HepG2 (cell line): ENCODE measurements around the gene TRAPPC3. TPM values are rescaled to one million over a fixed set of nuclear protein-coding genes. Genes with fewer than 3 reads are reported as not detected.

Experiments
- ATAC-seq: fragments of 200-7000 bp; cut with Tn5 transposase; 3 replicates; pipeline ENCODE4 v1.9.1; 2020; ENCODE audit warnings: mild to moderate bottlenecking, moderate library complexity
- BruUV-seq: library from RNA; stranded (reverse); fragments of 400-500 nt; replicated peaks from 2 replicates; lab custom pipeline; 2021; lab: Mats Ljungman, UMichigan
- CTCF ChIA-PET: fragments of 300-600 bp; formaldehyde crosslinking; extraction: SDS; loops from one replicate; lab custom pipeline; 2021; ENCODE audit warnings: low total read pairs, inconsistent platforms, low intra/inter-chr PET ratio; lab: Yijun Ruan, JAX
- POLR2A ChIA-PET: fragments of 350-600 bp; sonication (Branson Sonifier 250); formaldehyde crosslinking; loops from one replicate; lab custom pipeline; 2020; ENCODE audit warnings: antibody characterized with exemption, inconsistent platforms; lab: Yijun Ruan, JAX
- DNase-seq: peaks from one replicate; pipeline ENCODE4 v3.0.0-alpha.2; 2015; ENCODE audit warnings: low spot score
- FAIRE-seq: peaks from 3 replicates; lab custom pipeline; 2011; peaks lifted over from hg19 to GRCh38; lab: Jason Lieb, UNC
- H2AFZ ChIP-seq: one replicate; pipeline ENCODE4 v1.6.1; 2011; ENCODE audit warnings: low read length, inconsistent platforms
- H3K27ac ChIP-seq: fragments of 300-600 bp; 3 replicates; pipeline ENCODE4 v1.8.0; 2011; ENCODE audit warnings: mixed run types, mild to moderate bottlenecking, mixed read lengths, low read length, inconsistent platforms; ENCODE audit not compliant: insufficient read depth; ENCODE audit errors: extremely low read length
- H3K27me3 ChIP-seq, 2 experiments: fragments of 200-600 bp in 1 of 2; 2 replicates in 1 of 2; 3 replicates in 1 of 2; pipeline versions ENCODE4 v1.6.0 to v1.8.0; 2011; ENCODE audit warnings: low read length in 2 of 2, mild to moderate bottlenecking in 2 of 2, moderate library complexity in 2 of 2, inconsistent platforms in 1 of 2; ENCODE audit not compliant: insufficient read depth in 2 of 2, control insufficient read depth in 1 of 2
- H3K36me3 ChIP-seq, 2 experiments: fragments of 200-600 bp in 1 of 2; replicated peaks in 1 of 2; 2 replicates in 1 of 2; 3 replicates in 1 of 2; pipeline versions ENCODE4 v1.5.1 to v1.8.0; 2011; ENCODE audit warnings: low read length in 2 of 2, inconsistent platforms in 1 of 2; ENCODE audit not compliant: insufficient read depth in 2 of 2, control insufficient read depth in 1 of 2
- H3K4me1 ChIP-seq: 2 replicates; pipeline ENCODE4 v1.5.1; 2012; ENCODE audit warnings: low read length, inconsistent platforms; ENCODE audit not compliant: insufficient read depth
- H3K4me2 ChIP-seq: 2 replicates; pipeline ENCODE4 v1.6.0; 2011; ENCODE audit warnings: low read depth, low read length, inconsistent platforms
- H3K4me3 ChIP-seq, 3 experiments: fragments of 200-600 bp in 1 of 3; sonication (generic), shearing (Covaris generic) in 1 of 3; replicated peaks in 1 of 3; 2 replicates each; pipeline ENCODE4 v1.5.1; 2011 to 2016; ENCODE audit warnings: low read length in 3 of 3, inconsistent platforms in 2 of 3, low read depth in 2 of 3, mild to moderate bottlenecking in 2 of 3, control low read depth in 1 of 3, mixed read lengths in 1 of 3; ENCODE audit not compliant: insufficient read depth in 1 of 3
- H3K79me2 ChIP-seq: one replicate; pipeline ENCODE4 v1.6.1; 2011; ENCODE audit warnings: low read length, inconsistent platforms; ENCODE audit not compliant: insufficient read depth
- H3K9ac ChIP-seq: 2 replicates; pipeline ENCODE4 v1.6.0; 2011; ENCODE audit warnings: mild to moderate bottlenecking, low read depth, low read length, inconsistent platforms; ENCODE audit not compliant: insufficient read depth
- H3K9me3 ChIP-seq: 2 replicates; pipeline ENCODE4 v1.5.1; 2012; ENCODE audit warnings: mild to moderate bottlenecking, low read length
- H4K20me1 ChIP-seq: 2 replicates; pipeline ENCODE4 v1.6.0; 2011; ENCODE audit warnings: inconsistent platforms, mild to moderate bottlenecking, low read length, moderate library complexity; ENCODE audit not compliant: insufficient read depth
- CCAR2 ChIP-seq: fragments of 200-400 bp; formaldehyde crosslinking; optimal IDR thresholded peaks from 2 replicates; pipeline ENCODE3; 2018; ENCODE audit warnings: low read depth, mild to moderate bottlenecking, low read length, moderate library complexity
- GZF1 ChIP-seq: sonication (generic); formaldehyde crosslinking; IDR thresholded peaks from 2 replicates; pipeline ENCODE4 v1.5.1; 2020; ENCODE audit warnings: mild to moderate bottlenecking, missing genetic modification reagents
- RFX3 ChIP-seq: IDR thresholded peaks from 2 replicates; pipeline ENCODE4 v1.6.1; 2016; ENCODE audit warnings: missing biosample characterization, missing genetic modification reagents
- TFDP2 ChIP-seq: sonication (generic); formaldehyde crosslinking; IDR thresholded peaks from 2 replicates; pipeline ENCODE4 v1.4.0; 2020; ENCODE audit warnings: missing genetic modification reagents
- ZNF101 ChIP-seq: sonication (generic); formaldehyde crosslinking; IDR thresholded peaks from 2 replicates; pipeline ENCODE4 v1.4.0; 2020; ENCODE audit warnings: mild to moderate bottlenecking, low read depth, missing genetic modification reagents, borderline replicate concordance
- ZNF329 ChIP-seq: sonication (generic); formaldehyde crosslinking; IDR thresholded peaks from 2 replicates; pipeline ENCODE4 v1.9.0; 2021; ENCODE audit warnings: low read depth, mild to moderate bottlenecking, missing genetic modification reagents
- WGBS: methylation state at CpG from one replicate; pipeline ENCODE4 v1.1.6; 2017; ENCODE audit warnings: low lambda C conversion rate; 5-methylcytosine and 5-hydroxymethylcytosine counted together
- in situ Hi-C: cut with HindIII; loops from 2 replicates; pipeline ENCODE4 v1.10.0; 2017; ENCODE audit warnings: low pct_unique_long_range_greater_than_20kb; ENCODE audit not compliant: extremely low pct_ligation_motif_present
- intact Hi-C: fragments of 100-400 bp; cut with micrococcal nuclease; formaldehyde crosslinking; loops from one replicate; pipeline ENCODE4 v1.10.0; 2022; ENCODE audit not compliant: unreplicated experiment
- polyA plus RNA-seq, 8 experiments: library from polyadenylated mRNA; depleted of rRNA in 3 of 8; stranded (reverse) in 7 of 8; unstranded in 1 of 8; fragments of >200 nt; fragmentation: Illumina TruSeq in 4 of 8; extraction: Trizol in 4 of 8; gene quantifications; 2 replicates each; pipeline versions ENCODE4 v1.2.1 to v1.2.3, GENCODE V29; 2011 to 2016; ENCODE audit warnings: low read depth in 4 of 8, missing spikeins in 1 of 8, mixed read lengths in 1 of 8; ENCODE audit not compliant: insufficient read depth in 1 of 8
- total RNA-seq, 5 experiments: library from RNA; depleted of rRNA; stranded (reverse); fragments of >200 nt; fragmentation: Illumina TruSeq; extraction: Trizol; gene quantifications; 2 replicates each; pipeline ENCODE4 v1.2.3, GENCODE V29; 2016; ENCODE audit warnings: low read depth in 1 of 5
- TF ChIP-seq, protein P1 (sequence below): IDR thresholded peaks from 2 replicates; pipeline ENCODE4 v1.6.1; 2016; ENCODE audit warnings: mild to moderate bottlenecking, missing biosample characterization, missing genetic modification reagents
- TF ChIP-seq, protein P2 (sequence below): sonication (generic); formaldehyde crosslinking; IDR thresholded peaks from 2 replicates; pipeline ENCODE4 v1.5.0; 2020; ENCODE audit warnings: mild to moderate bottlenecking, missing genetic modification reagents

TRAPPC3 gene
- total and polyA plus RNA-seq, 2 of the 13 experiments (the other 11 are each of a cell fraction or from before 2014, with no cell fraction given) = 53.7 to 62.4 TPM

GRCh38 chr1:36165145-36165544 lies 15.9 kb upstream of the TRAPPC3 start:
- in situ Hi-C loops (no loop called here), intact Hi-C loops (no loop called here)
- Histone ChIP-seq H3K27me3 (no peaks in the 10 kb centered on the region), H3K4me2 (no peak overlapping the region), H3K9me3 (no peaks in the 10 kb centered on the region), H3K27ac (no peak overlapping the region), H3K79me2 (no peaks in the 10 kb centered on the region), H3K9ac (no peak overlapping the region), H3K36me3 (0 out of 5 replicates have a peak, but pooled peaks cover 0 to 1% of the 10 kb centered on the region in 2 experiments), H3K4me1 (peaks cover 17% of the 10 kb centered on the region), H2AFZ (no peak overlapping the region), H4K20me1 (no peaks in the 10 kb centered on the region), H3K4me3 (no peak overlapping the region)
- no TSS peak for BruUV-seq
- no peak for DNase-seq
- FAIRE-seq = no peak
- ChIA-PET POLR2A (no interaction called here), CTCF (no interaction called here)
- WGBS = 100% methylated on average over 1 of the region's 1 CpG
- ATAC-seq = no peak
- TF ChIP-seq ZNF101 (CRISPR knock-in tag) (no peak), ZNF329 (CRISPR knock-in tag) (no peak), TFDP2 (no peak), RFX3 (CRISPR knock-in tag) (no peak), CCAR2 (no peak), GZF1 (no peak)
- TF ChIP-seq, protein P1, sequence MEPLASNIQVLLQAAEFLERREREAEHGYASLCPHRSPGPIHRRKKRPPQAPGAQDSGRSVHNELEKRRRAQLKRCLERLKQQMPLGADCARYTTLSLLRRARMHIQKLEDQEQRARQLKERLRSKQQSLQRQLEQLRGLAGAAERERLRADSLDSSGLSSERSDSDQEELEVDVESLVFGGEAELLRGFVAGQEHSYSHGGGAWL (CRISPR knock-in tag) = no peak
- TF ChIP-seq, protein P2, sequence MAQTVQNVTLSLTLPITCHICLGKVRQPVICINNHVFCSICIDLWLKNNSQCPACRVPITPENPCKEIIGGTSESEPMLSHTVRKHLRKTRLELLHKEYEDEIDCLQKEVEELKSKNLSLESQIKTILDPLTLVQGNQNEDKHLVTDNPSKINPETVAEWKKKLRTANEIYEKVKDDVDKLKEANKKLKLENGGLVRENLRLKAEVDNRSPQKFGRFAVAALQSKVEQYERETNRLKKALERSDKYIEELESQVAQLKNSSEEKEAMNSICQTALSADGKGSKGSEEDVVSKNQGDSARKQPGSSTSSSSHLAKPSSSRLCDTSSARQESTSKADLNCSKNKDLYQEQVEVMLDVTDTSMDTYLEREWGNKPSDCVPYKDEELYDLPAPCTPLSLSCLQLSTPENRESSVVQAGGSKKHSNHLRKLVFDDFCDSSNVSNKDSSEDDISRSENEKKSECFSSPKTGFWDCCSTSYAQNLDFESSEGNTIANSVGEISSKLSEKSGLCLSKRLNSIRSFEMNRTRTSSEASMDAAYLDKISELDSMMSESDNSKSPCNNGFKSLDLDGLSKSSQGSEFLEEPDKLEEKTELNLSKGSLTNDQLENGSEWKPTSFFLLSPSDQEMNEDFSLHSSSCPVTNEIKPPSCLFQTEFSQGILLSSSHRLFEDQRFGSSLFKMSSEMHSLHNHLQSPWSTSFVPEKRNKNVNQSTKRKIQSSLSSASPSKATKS (CRISPR knock-in tag) = no peak
- TF ChIP-seq, all 625 proteins: peak for 0
